Measurements from ENCODE around the gene DYNC2I2.
"Not testable (repeated sequence)": the region's sequence is repeated elsewhere in the genome, so short reads cannot be mapped to it uniquely, and the experiment has no call there.

Gene DYNC2I2

DNA sequence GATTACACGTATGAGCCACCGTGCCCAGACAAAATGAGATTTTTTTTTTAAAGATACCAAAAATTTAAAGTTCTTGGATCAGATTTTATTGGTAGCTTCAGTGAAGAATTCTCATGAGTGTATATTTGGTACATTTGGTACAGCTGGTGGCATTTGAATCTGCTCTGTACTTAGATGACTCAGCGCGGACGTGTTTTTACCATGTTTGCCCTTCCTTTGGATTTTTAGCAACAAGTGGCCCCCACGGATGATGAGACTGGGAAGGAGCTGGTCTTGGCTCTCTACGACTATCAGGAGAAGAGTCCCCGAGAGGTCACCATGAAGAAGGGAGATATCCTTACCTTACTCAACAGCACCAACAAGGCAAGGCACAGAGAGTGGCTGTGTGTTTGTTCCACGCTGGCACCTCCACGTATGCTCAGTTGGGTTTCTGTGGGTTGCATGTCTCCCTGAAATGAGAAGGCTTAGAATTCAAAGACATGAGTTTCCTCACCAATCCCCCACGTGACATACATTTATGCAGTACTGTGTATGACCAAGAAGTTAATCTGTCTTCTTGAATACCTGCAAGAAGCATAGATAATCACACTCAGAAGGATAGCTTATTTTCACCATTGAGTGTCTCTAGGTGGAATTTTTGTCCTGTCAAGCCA, 67.9 kb downstream of the DYNC2I2 start:
- no peaks in the 10 kb centered on the region for H3K9me3 ChIP-seq (ENCODE audit: severe bottlenecking)
- no peaks in the 10 kb centered on the region for H3K27me3 ChIP-seq (ENCODE audit: insufficient read depth, poor library complexity, severe bottlenecking)
- no peak for ATAC-seq (ENCODE audit: low read depth)
- no peak overlapping the region for H3K4me3 ChIP-seq (ENCODE audit: severe bottlenecking)
- H3K36me3 ChIP-seq (ENCODE audit: low read depth): peaks cover 95% of the 10 kb centered on the region
- TF ChIP-seq, protein P1, sequence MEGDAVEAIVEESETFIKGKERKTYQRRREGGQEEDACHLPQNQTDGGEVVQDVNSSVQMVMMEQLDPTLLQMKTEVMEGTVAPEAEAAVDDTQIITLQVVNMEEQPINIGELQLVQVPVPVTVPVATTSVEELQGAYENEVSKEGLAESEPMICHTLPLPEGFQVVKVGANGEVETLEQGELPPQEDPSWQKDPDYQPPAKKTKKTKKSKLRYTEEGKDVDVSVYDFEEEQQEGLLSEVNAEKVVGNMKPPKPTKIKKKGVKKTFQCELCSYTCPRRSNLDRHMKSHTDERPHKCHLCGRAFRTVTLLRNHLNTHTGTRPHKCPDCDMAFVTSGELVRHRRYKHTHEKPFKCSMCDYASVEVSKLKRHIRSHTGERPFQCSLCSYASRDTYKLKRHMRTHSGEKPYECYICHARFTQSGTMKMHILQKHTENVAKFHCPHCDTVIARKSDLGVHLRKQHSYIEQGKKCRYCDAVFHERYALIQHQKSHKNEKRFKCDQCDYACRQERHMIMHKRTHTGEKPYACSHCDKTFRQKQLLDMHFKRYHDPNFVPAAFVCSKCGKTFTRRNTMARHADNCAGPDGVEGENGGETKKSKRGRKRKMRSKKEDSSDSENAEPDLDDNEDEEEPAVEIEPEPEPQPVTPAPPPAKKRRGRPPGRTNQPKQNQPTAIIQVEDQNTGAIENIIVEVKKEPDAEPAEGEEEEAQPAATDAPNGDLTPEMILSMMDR (IDR thresholded peaks at IDR 0.05; ENCODE audit: poor library complexity, severe bottlenecking): no peak
- H3K27ac ChIP-seq (ENCODE audit: poor library complexity, severe bottlenecking): no peak overlapping the region
- no peak for DNase-seq (ENCODE audit: low spot score)
- H3K4me1 ChIP-seq (ENCODE audit: insufficient read depth, poor library complexity, severe bottlenecking): no peaks in the 10 kb centered on the region

DNA sequence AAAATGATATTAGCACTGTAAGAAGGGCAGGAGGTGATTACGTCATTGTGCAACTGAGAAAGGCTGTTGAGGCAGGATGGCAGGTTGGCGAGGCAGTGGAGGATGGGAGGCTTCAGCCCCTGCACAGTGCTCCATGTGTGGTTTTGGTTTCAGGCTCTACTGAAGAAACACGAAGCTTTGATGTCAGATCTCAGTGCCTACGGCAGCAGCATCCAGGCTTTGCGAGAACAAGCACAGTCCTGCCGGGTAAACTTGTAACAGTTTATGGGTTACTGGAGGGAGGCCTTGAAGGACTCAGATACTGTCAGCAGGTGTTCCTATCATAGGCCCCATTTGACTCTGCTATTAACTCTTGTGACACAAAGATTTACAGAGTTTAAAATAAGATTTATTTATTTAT, 69.2 kb downstream of the DYNC2I2 start:
- TF ChIP-seq, protein P1 (IDR thresholded peaks at IDR 0.05; ENCODE audit: poor library complexity, severe bottlenecking): no peak
- no peak overlapping the region for H3K27ac ChIP-seq (ENCODE audit: poor library complexity, severe bottlenecking)

DNA sequence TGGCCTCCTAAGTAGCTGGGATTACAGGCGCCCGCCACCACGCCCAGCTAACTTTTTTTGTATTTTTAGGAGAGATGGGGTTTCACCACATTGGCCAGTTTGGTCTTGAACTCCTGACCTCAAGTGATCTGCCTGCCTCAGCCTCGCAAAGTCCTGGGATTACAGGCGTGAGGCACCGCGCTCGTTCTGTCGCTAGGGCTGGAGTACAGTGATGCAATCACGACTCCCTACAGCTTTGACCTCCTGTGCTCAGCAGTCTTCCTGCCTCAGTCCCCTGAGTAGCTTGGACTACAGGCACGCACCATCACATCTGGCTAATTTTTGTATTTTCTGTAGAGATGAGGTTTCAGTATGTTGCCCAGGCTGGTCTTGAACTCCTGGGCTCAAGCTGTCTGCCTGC, 69.7 kb downstream of the DYNC2I2 start:
- not testable (repeated sequence) for ATAC-seq (ENCODE audit: low read depth); H3K4me3 ChIP-seq (ENCODE audit: severe bottlenecking); DNase-seq (ENCODE audit: low spot score); H3K27ac ChIP-seq (ENCODE audit: poor library complexity, severe bottlenecking); H3K4me1 ChIP-seq (ENCODE audit: insufficient read depth, poor library complexity, severe bottlenecking); H3K9me3 ChIP-seq (ENCODE audit: severe bottlenecking); H3K27me3 ChIP-seq (ENCODE audit: insufficient read depth, poor library complexity, severe bottlenecking)
- peaks cover 95% of the 10 kb centered on the region for H3K36me3 ChIP-seq (ENCODE audit: low read depth)

More for the DNA sequence above, 69.2 kb downstream of the DYNC2I2 start:
- H3K9me3 ChIP-seq (ENCODE audit: severe bottlenecking): no peaks in the 10 kb centered on the region
- ATAC-seq (ENCODE audit: low read depth) (no peak), DNase-seq (ENCODE audit: low spot score) (no peak)
- H3K4me3 ChIP-seq (ENCODE audit: severe bottlenecking): no peak overlapping the region
- H3K27me3 ChIP-seq (ENCODE audit: insufficient read depth, poor library complexity, severe bottlenecking): no peaks in the 10 kb centered on the region
- no peaks in the 10 kb centered on the region for H3K4me1 ChIP-seq (ENCODE audit: insufficient read depth, poor library complexity, severe bottlenecking)
- H3K36me3 ChIP-seq (ENCODE audit: low read depth): peaks cover 95% of the 10 kb centered on the region

DNA sequence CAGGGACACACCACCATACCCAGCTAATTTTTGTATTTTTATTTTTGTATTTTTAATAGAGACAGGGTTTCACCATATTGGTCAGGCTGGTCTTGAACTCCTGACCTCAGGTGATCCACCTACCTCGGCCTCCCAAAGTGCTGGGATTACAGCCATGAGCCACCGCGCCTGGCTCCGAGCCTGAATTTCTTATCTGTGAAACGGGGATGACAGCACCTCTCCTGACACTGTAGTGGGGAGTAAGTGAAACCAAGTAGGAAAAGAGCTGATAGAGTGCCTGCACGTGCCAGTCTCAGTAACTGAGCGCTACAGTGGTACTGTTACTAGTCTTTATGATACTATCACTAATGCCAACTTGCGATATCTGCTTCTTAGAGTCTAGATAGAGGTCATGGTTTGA, 71.5 kb downstream of the DYNC2I2 start:
- not testable (repeated sequence) for ATAC-seq (ENCODE audit: low read depth)

More for the DNA sequence above, 71.5 kb downstream of the DYNC2I2 start:
- H3K4me3 ChIP-seq (ENCODE audit: severe bottlenecking); H3K27ac ChIP-seq (ENCODE audit: poor library complexity, severe bottlenecking); H3K4me1 ChIP-seq (ENCODE audit: insufficient read depth, poor library complexity, severe bottlenecking); H3K9me3 ChIP-seq (ENCODE audit: severe bottlenecking); H3K27me3 ChIP-seq (ENCODE audit: insufficient read depth, poor library complexity, severe bottlenecking); DNase-seq (ENCODE audit: low spot score): not testable (repeated sequence)
- H3K36me3 ChIP-seq (ENCODE audit: low read depth): peaks cover 95% of the 10 kb centered on the region
